Thyroid gland (tissue), 4 donors: Measurements from ENCODE around the gene CDH16. TPM values are rescaled to one million over a fixed set of nuclear protein-coding genes. Genes with fewer than 3 reads are reported as not detected.

ENCODE experiments used
- DNase-seq, 2 donors: peaks; one replicate each; pipeline ENCODE4 v3.0.0-alpha.2; 2019
- H3K27ac ChIP-seq, 3 donors: fragments of 200-600 bp; sonication (generic); 1 replicate in 2 of 3; 2 replicates in 1 of 3; pipeline ENCODE4 v1.5.1; 2016 to 2019; ENCODE audit warnings: mild to moderate bottlenecking in 1 of 3, moderate library complexity in 1 of 3
- H3K27me3 ChIP-seq: fragments of 200-600 bp; sonication (generic); one replicate; pipeline ENCODE4 v1.5.1; 2019
- H3K36me3 ChIP-seq, 2 donors: fragments of 200-600 bp; sonication (generic); one replicate each; pipeline ENCODE4 v1.5.1; 2016 to 2019
- H3K4me1 ChIP-seq, 2 donors: fragments of 200-600 bp; sonication (generic); one replicate each; pipeline ENCODE4 v1.5.1; 2017 to 2019
- H3K4me3 ChIP-seq, 3 donors: fragments of 200-600 bp; sonication (generic); replicated peaks in 1 of 3; 1 replicate in 2 of 3; 2 replicates in 1 of 3; pipeline ENCODE4 v1.5.1; 2016; ENCODE audit warnings: mild to moderate bottlenecking in 1 of 3
- H3K9me3 ChIP-seq: fragments of 200-600 bp; sonication (generic); one replicate; pipeline ENCODE4 v1.5.1; 2017
- CTCF ChIP-seq, 6 experiments: fragments of 200-600 bp in 3 of 6; fragments of 450-650 bp in 3 of 6; sonication (generic) in 3 of 6; IDR thresholded peaks; one replicate each; pipeline ENCODE4 v1.5.1; 2016 to 2019; ENCODE audit warnings: antibody characterized with exemption in 6 of 6, mild to moderate bottlenecking in 2 of 6, inconsistent platforms in 1 of 6, moderate library complexity in 1 of 6
- POLR2A ChIP-seq, 2 donors: fragments of 450-650 bp; IDR thresholded peaks; one replicate each; pipeline ENCODE4 v1.6.1; 2017; ENCODE audit warnings: antibody characterized with exemption in 2 of 2, mild to moderate bottlenecking in 2 of 2, moderate library complexity in 1 of 2
- WGBS, 2 donors: methylation state at CpG; one replicate each; pipeline ENCODE4 v1.1.5; 2017; 5-methylcytosine and 5-hydroxymethylcytosine counted together
- intact Hi-C: fragments of 100-400 bp; cut with DNase I; formaldehyde crosslinking; loops from one replicate; pipeline ENCODE4 v1.15.1; 2023
- total RNA-seq, 4 donors: library from RNA; depleted of rRNA; stranded (reverse); fragments of >200 nt; gene quantifications; one replicate each; pipeline ENCODE4 v1.2.3, GENCODE V29; 2016

The CDH16 gene
- total RNA-seq, 4 donors from 2014 or later = 43.1 to 166 (median 134) TPM

- H3K9me3 ChIP-seq = no peaks in the 10 kb centered on the region
- intact Hi-C loops = loop anchor here (10.0 kb wide), 2 partner anchors 129 to 449 kb away; no protein-coding TSS in a partner anchor
- no peak for DNase-seq
- no peak overlapping the region for H3K27ac ChIP-seq
- no peaks in the 10 kb centered on the region for H3K27me3 ChIP-seq
- TF ChIP-seq POLR2A (IDR thresholded peaks at IDR 0.05) (no peak), CTCF (IDR thresholded peaks at IDR 0.05) (no peak)
- peaks cover 13 to 18% of the 10 kb centered on the region in 2 donors for H3K4me1 ChIP-seq
- H3K4me3 ChIP-seq = no peak overlapping the region
- no peaks in the 10 kb centered on the region for H3K36me3 ChIP-seq
These were observed 55.0 kb downstream of the CDH16 start for GRCh38 chr16:66863707-66864106.

- Histone ChIP-seq H3K27me3 (no peaks in the 10 kb centered on the region), H3K27ac (no peak overlapping the region), H3K4me3 (no peak overlapping the region), H3K9me3 (no peaks in the 10 kb centered on the region), H3K4me1 (peaks cover 13 to 20% of the 10 kb centered on the region in 2 donors), H3K36me3 (no peaks in the 10 kb centered on the region)
- no peak for DNase-seq
- intact Hi-C loops = loop anchor here (10.0 kb wide), 2 partner anchors 127 to 447 kb away; no protein-coding TSS in a partner anchor
- TF ChIP-seq POLR2A (IDR thresholded peaks at IDR 0.05) (no peak), CTCF (IDR thresholded peaks at IDR 0.05) (no peak)
- WGBS, 2 donors = 88 to 97% methylated on average over 8 of the region's 8 CpGs
These were observed 56.6 kb downstream of the CDH16 start for GRCh38 chr16:66862023-66862520.

DNA sequence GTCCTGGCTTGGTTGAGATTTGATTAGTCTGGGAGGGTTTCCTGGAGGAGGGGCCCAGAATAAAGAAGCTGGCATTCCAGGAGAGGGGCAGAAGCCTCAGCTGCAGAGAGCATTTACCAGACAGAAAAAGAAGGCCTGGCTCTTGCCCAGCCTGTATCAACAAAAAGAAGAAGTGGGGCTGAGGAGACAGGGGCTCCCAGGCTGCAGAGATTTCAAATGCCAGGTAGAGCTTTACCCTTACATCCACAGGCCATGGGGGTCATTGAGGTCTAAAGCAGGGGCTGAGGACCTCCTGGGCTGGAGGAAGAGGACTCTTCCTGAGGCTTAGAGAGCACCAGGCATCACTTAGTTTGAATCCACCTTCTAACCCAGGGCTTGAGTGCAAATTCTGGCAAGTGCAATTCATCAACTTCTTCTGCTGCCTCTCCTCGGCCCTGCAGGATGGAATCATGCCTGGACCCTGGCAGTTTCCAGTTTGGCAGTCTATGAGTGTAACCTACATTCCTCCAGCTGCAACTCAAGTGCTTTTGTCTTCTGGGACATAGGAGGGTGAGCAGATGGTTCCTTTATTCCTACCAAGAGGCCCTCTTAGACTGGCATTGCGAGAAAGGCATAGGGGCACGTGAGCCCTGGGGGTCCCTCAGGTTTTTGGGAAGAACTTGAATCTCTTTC, 59.2 kb downstream of the CDH16 start:
- DNase-seq = no peak
- intact Hi-C loops = loop anchor here (10.0 kb wide), 2 partner anchors 125 to 445 kb away; no protein-coding TSS in a partner anchor
- peak overlapping the region in 2 of 3 donors; percentile 30 to 51 for H3K27ac ChIP-seq
- H3K4me3 ChIP-seq = no peak overlapping the region
- peaks cover 13 to 16% of the 10 kb centered on the region in 2 donors for H3K4me1 ChIP-seq
- no peaks in the 10 kb centered on the region for H3K36me3 ChIP-seq
- no peaks in the 10 kb centered on the region for H3K9me3 ChIP-seq
- WGBS, 2 donors = 52 to 67% methylated on average over 3 of the region's 3 CpGs
- H3K27me3 ChIP-seq = no peaks in the 10 kb centered on the region
- TF ChIP-seq POLR2A (IDR thresholded peaks at IDR 0.05) (no peak), CTCF (IDR thresholded peaks at IDR 0.05) (no peak)

GRCh38 chr16:66858740-66859396, 59.8 kb downstream of the CDH16 start:
- DNase-seq = peak; percentile 96
- Histone ChIP-seq H3K4me3 (no peak overlapping the region), H3K4me1 (peaks cover 13 to 16% of the 10 kb centered on the region in 2 donors), H3K27me3 (no peaks in the 10 kb centered on the region), H3K9me3 (no peaks in the 10 kb centered on the region), H3K36me3 (no peaks in the 10 kb centered on the region), H3K27ac (peak overlapping the region in 2 of 3 donors; percentile 30 to 51)
- no peak for TF ChIP-seq CTCF (IDR thresholded peaks at IDR 0.05)
- TF ChIP-seq POLR2A (IDR thresholded peaks at IDR 0.05) = no peak
- intact Hi-C loops = no loop called here
- 22 to 29% methylated on average over 4 of the region's 4 CpGs for WGBS, 2 donors

Other genes with a start within 250 kb of the CDH16 start
- gene CMTM4, start 222.1 kb downstream of the CDH16 start, total RNA-seq = 100 to 1,000 TPM; 170 to 246 (median 201) TPM
- 100 to 1,000 TPM; 162 to 332 (median 195) TPM for gene DYNC1LI2, start 167.3 kb downstream of the CDH16 start, total RNA-seq
- 1 to 10 TPM in 1 of 4 donors, under 1 TPM in 1, not detected in 2; 0.27 to 2.1 TPM for gene TERB1, start 117.3 kb downstream of the CDH16 start, total RNA-seq
- gene NAE1, start 87.9 kb downstream of the CDH16 start, total RNA-seq = 10 to 100 TPM; 51.0 to 75.0 (median 61.2) TPM
- under 1 TPM in 1 of 4 donors, not detected in 3; 0.46 TPM for gene CA7, start 74.5 kb downstream of the CDH16 start, total RNA-seq
- 10 to 100 TPM; 10.7 to 34.5 (median 26.9) TPM for gene PDP2, start 38.4 kb downstream of the CDH16 start, total RNA-seq
- 10 to 100 TPM in 3 of 4 donors, 1 to 10 TPM in 1; 6.1 to 15.6 (median 10.9) TPM for gene RRAD, start 6.7 kb upstream of the CDH16 start, total RNA-seq
- gene CIAO2B, start 15.5 kb upstream of the CDH16 start, total RNA-seq = 100 to 1,000 TPM in 1 of 4 donors, 10 to 100 TPM in 3; 29.4 to 113 (median 48.3) TPM
- 10 to 100 TPM; 49.7 to 69.4 (median 53.6) TPM for gene CES2, start 16.6 kb upstream of the CDH16 start, total RNA-seq
- gene CES3, start 42.4 kb upstream of the CDH16 start, total RNA-seq = 1 to 10 TPM in 1 of 4 donors, under 1 TPM in 2, not detected in 1; 0.13 to 1.3 (median 0.22) TPM
- gene CES4A, start 69.7 kb upstream of the CDH16 start, total RNA-seq = 10 to 100 TPM; 10.9 to 15.7 (median 12.8) TPM
- 10 to 100 TPM; 31.0 to 60.0 (median 41.5) TPM for gene CBFB, start 110.3 kb upstream of the CDH16 start, total RNA-seq
- 10 to 100 TPM; 11.4 to 18.9 (median 17.5) TPM for gene PHAF1, start 191.1 kb upstream of the CDH16 start, total RNA-seq
- 100 to 1,000 TPM in 1 of 4 donors, 10 to 100 TPM in 3; 52.0 to 103 (median 85.7) TPM for gene B3GNT9, start 232.1 kb upstream of the CDH16 start, total RNA-seq
- gene TRADD, start 241.0 kb upstream of the CDH16 start, total RNA-seq = 10 to 100 TPM; 27.0 to 42.2 (median 37.0) TPM
- gene FBXL8, start 241.1 kb upstream of the CDH16 start, total RNA-seq = 10 to 100 TPM; 26.3 to 41.9 (median 35.6) TPM
- 10 to 100 TPM; 17.3 to 52.5 (median 36.6) TPM for gene HSF4, start 245.9 kb upstream of the CDH16 start, total RNA-seq